WTC11 (cell line): ENCODE results near the gene DAD1. TPM values are rescaled to one million over a fixed set of nuclear protein-coding genes. Genes with fewer than 3 reads are reported as not detected.

ENCODE experiments used
- ATAC-seq: fragments of 200-7000 bp; cut with Tn5 transposase; 2 replicates; pipeline ENCODE4 v1.10.0; 2021; ENCODE audit warnings: mild to moderate bottlenecking, moderate library complexity
- CTCF ChIA-PET: fragments of 300-600 bp; sonication (Branson Sonifier 250); formaldehyde crosslinking; loops from one replicate; lab custom pipeline; 2021; ENCODE audit warnings: antibody characterized with exemption; lab: Charles Lee
- POLR2A ChIA-PET: fragments of 350-600 bp; sonication (Branson Sonifier 250); formaldehyde crosslinking; loops from one replicate; lab custom pipeline; 2021; ENCODE audit warnings: antibody characterized with exemption; lab: Charles Lee
- DNase-seq: peaks from one replicate; pipeline ENCODE4 v3.0.0; 2021; ENCODE audit warnings: low spot score
- H3K27ac Mint-ChIP-seq: 2 replicates; pipeline ENCODE4 v1.8.0; 2021; ENCODE audit warnings: mixed read lengths
- H3K27me3 Mint-ChIP-seq: 2 replicates; pipeline ENCODE4 v1.8.0; 2021; ENCODE audit warnings: low read depth, mild to moderate bottlenecking, moderate library complexity, mixed read lengths
- H3K36me3 Mint-ChIP-seq: 2 replicates; pipeline ENCODE4 v1.8.0; 2021; ENCODE audit warnings: mixed read lengths
- H3K4me1 Mint-ChIP-seq: 2 replicates; pipeline ENCODE4 v1.8.0; 2022; ENCODE audit warnings: mixed read lengths
- H3K4me3 Mint-ChIP-seq: 2 replicates; pipeline ENCODE4 v1.8.0; 2021; ENCODE audit warnings: mild to moderate bottlenecking, moderate library complexity, mixed read lengths
- H3K9me3 Mint-ChIP-seq: 2 replicates; pipeline ENCODE4 v1.8.0; 2021; ENCODE audit warnings: mixed read lengths
- ATF1 ChIP-seq: sonication (generic); formaldehyde crosslinking; IDR thresholded peaks from 2 replicates; pipeline ENCODE4 v1.8.1; 2023; ENCODE audit warnings: mild to moderate bottlenecking, moderate library complexity, missing genetic modification reagents
- CTCF ChIP-seq: fragments of 200-600 bp; IDR thresholded peaks from 2 replicates; pipeline ENCODE4 v1.8.0; 2022; ENCODE audit warnings: antibody characterized with exemption
- FOXP1 ChIP-seq: sonication (generic); formaldehyde crosslinking; IDR thresholded peaks from 2 replicates; pipeline ENCODE4 v1.8.0; 2022; ENCODE audit warnings: missing genetic modification reagents, mild to moderate bottlenecking, moderate library complexity, borderline replicate concordance
- GABPB1 ChIP-seq: sonication (generic); formaldehyde crosslinking; IDR thresholded peaks from 2 replicates; pipeline ENCODE4 v1.8.1; 2023; ENCODE audit warnings: mild to moderate bottlenecking, missing genetic modification reagents
- GTF2I ChIP-seq: fragments of 250-450 bp; sonication (Bioruptor Pico); conservative IDR thresholded peaks from 2 replicates; pipeline ENCODE4 v1.4.0; 2021; ENCODE audit warnings: mild to moderate bottlenecking
- HMGA2 ChIP-seq: fragments of 250-450 bp; sonication (Bioruptor Pico); IDR thresholded peaks from 2 replicates; pipeline ENCODE4 v1.4.0; 2021; ENCODE audit warnings: mild to moderate bottlenecking, moderate library complexity
- HMGXB4 ChIP-seq: sonication (generic); formaldehyde crosslinking; IDR thresholded peaks from 2 replicates; pipeline ENCODE4 v1.8.1; 2023; ENCODE audit warnings: mild to moderate bottlenecking, moderate library complexity, missing genetic modification reagents
- JAZF1 ChIP-seq: fragments of 250-450 bp; sonication (Bioruptor Pico); IDR thresholded peaks from 2 replicates; pipeline ENCODE4 v1.9.0; 2021; ENCODE audit warnings: moderate library complexity, mild to moderate bottlenecking, inconsistent platforms
- MXD4 ChIP-seq: fragments of 250-450 bp; sonication (Bioruptor Pico); IDR thresholded peaks from 2 replicates; pipeline ENCODE4 v1.8.0; 2021; ENCODE audit warnings: mild to moderate bottlenecking, moderate library complexity, borderline replicate concordance
- MYBL2 ChIP-seq: sonication (generic); formaldehyde crosslinking; IDR thresholded peaks from 2 replicates; pipeline ENCODE4 v1.8.1; 2023; ENCODE audit warnings: mild to moderate bottlenecking, moderate library complexity, missing genetic modification reagents
- NFATC4 ChIP-seq: fragments of 250-450 bp; sonication (Bioruptor Pico); IDR thresholded peaks from 2 replicates; pipeline ENCODE4 v1.9.0; 2021; ENCODE audit warnings: mild to moderate bottlenecking
- NFE2L1 ChIP-seq: sonication (generic); formaldehyde crosslinking; IDR thresholded peaks from 2 replicates; pipeline ENCODE4 v1.8.1; 2023; ENCODE audit warnings: missing genetic modification reagents
- PRRX2 ChIP-seq: fragments of 250-450 bp; sonication (Bioruptor Pico); IDR thresholded peaks from 2 replicates; pipeline ENCODE4 v1.8.0; 2021; ENCODE audit warnings: mild to moderate bottlenecking
- RELA ChIP-seq: sonication (generic); formaldehyde crosslinking; IDR thresholded peaks from 2 replicates; pipeline ENCODE4 v1.8.1; 2022; ENCODE audit warnings: missing genetic modification reagents, mild to moderate bottlenecking, borderline replicate concordance
- RORB ChIP-seq: fragments of 250-450 bp; sonication (Bioruptor Pico); IDR thresholded peaks from 2 replicates; pipeline ENCODE4 v1.9.0; 2021; ENCODE audit warnings: mild to moderate bottlenecking
- SP1 ChIP-seq: sonication (generic); formaldehyde crosslinking; conservative IDR thresholded peaks from 2 replicates; pipeline ENCODE4 v1.8.1; 2022; ENCODE audit warnings: missing genetic modification reagents
- ZNF281 ChIP-seq: sonication (generic); formaldehyde crosslinking; IDR thresholded peaks from 2 replicates; pipeline ENCODE4 v1.8.0; 2023; ENCODE audit warnings: mild to moderate bottlenecking, missing genetic modification reagents
- ZNF317 ChIP-seq: sonication (generic); formaldehyde crosslinking; IDR thresholded peaks from 2 replicates; pipeline ENCODE4 v1.8.1; 2023; ENCODE audit warnings: low read depth, mild to moderate bottlenecking, moderate library complexity, missing genetic modification reagents, borderline replicate concordance
- ZNF416 ChIP-seq: fragments of 250-450 bp; sonication (Bioruptor Pico); IDR thresholded peaks from 2 replicates; pipeline ENCODE4 v1.9.0; 2021; ENCODE audit warnings: mild to moderate bottlenecking, inconsistent platforms
- ZNF671 ChIP-seq: fragments of 250-450 bp; sonication (Bioruptor Pico); IDR thresholded peaks from 2 replicates; pipeline ENCODE4 v1.8.0; 2021; ENCODE audit warnings: mild to moderate bottlenecking
- total RNA-seq: library from RNA; stranded (reverse); gene quantifications from 3 replicates; pipeline ENCODE4 v1.2.3, GENCODE V29; 2021
- TF ChIP-seq, protein P1 (sequence below): sonication (generic); formaldehyde crosslinking; IDR thresholded peaks from 2 replicates; pipeline ENCODE4 v1.8.0; 2023; ENCODE audit warnings: missing genetic modification reagents
- TF ChIP-seq, protein P2 (sequence below): sonication (generic); formaldehyde crosslinking; IDR thresholded peaks from 2 replicates; pipeline ENCODE4 v1.8.0; 2022; ENCODE audit warnings: missing genetic modification reagents
- TF ChIP-seq, protein P3 (sequence below): sonication (generic); formaldehyde crosslinking; IDR thresholded peaks from 2 replicates; pipeline ENCODE4 v1.8.1; 2023; ENCODE audit warnings: mild to moderate bottlenecking, missing genetic modification reagents, borderline replicate concordance

Gene DAD1
- total RNA-seq, 1 experiment from 2014 or later = 125 TPM

- CTCF ChIA-PET = interaction anchor here (0.5 to 3.2 kb wide), 41 partner anchors 8 to 361 kb away, joined by 3 to 38 read pairs (median 4); partner anchors contain the start of genes ABHD4, DAD1, OXA1L and RBM23
- Mint-ChIP-seq H3K36me3 (no peaks in the 10 kb centered on the region), H3K4me1 (peaks cover 46% of the 10 kb centered on the region), H3K27ac (0 out of 2 replicates have a peak overlapping the region, but pooled peaks have one; percentile 49), H3K27me3 (no peaks in the 10 kb centered on the region), H3K4me3 (peak overlapping the region; percentile 53), H3K9me3 (no peaks in the 10 kb centered on the region)
- ATAC-seq (peak; percentile 78), DNase-seq (peak; percentile 94)
- POLR2A ChIA-PET = no interaction called here
- TF ChIP-seq ATF1 (CRISPR knock-in tag) = no peak
- TF ChIP-seq ZNF317 = no peak
- TF ChIP-seq FOXP1 (CRISPR knock-in tag) = no peak
- no peak for TF ChIP-seq HMGA2 (CRISPR knock-in tag)
- TF ChIP-seq, protein P1, sequence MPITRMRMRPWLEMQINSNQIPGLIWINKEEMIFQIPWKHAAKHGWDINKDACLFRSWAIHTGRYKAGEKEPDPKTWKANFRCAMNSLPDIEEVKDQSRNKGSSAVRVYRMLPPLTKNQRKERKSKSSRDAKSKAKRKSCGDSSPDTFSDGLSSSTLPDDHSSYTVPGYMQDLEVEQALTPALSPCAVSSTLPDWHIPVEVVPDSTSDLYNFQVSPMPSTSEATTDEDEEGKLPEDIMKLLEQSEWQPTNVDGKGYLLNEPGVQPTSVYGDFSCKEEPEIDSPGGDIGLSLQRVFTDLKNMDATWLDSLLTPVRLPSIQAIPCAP (CRISPR knock-in tag) = no peak
- TF ChIP-seq NFATC4 = no peak
- no peak for TF ChIP-seq JAZF1 (CRISPR knock-in tag)
- TF ChIP-seq GTF2I (CRISPR knock-in tag) = no peak
- no peak for TF ChIP-seq PRRX2 (CRISPR knock-in tag)
- TF ChIP-seq, protein P2, sequence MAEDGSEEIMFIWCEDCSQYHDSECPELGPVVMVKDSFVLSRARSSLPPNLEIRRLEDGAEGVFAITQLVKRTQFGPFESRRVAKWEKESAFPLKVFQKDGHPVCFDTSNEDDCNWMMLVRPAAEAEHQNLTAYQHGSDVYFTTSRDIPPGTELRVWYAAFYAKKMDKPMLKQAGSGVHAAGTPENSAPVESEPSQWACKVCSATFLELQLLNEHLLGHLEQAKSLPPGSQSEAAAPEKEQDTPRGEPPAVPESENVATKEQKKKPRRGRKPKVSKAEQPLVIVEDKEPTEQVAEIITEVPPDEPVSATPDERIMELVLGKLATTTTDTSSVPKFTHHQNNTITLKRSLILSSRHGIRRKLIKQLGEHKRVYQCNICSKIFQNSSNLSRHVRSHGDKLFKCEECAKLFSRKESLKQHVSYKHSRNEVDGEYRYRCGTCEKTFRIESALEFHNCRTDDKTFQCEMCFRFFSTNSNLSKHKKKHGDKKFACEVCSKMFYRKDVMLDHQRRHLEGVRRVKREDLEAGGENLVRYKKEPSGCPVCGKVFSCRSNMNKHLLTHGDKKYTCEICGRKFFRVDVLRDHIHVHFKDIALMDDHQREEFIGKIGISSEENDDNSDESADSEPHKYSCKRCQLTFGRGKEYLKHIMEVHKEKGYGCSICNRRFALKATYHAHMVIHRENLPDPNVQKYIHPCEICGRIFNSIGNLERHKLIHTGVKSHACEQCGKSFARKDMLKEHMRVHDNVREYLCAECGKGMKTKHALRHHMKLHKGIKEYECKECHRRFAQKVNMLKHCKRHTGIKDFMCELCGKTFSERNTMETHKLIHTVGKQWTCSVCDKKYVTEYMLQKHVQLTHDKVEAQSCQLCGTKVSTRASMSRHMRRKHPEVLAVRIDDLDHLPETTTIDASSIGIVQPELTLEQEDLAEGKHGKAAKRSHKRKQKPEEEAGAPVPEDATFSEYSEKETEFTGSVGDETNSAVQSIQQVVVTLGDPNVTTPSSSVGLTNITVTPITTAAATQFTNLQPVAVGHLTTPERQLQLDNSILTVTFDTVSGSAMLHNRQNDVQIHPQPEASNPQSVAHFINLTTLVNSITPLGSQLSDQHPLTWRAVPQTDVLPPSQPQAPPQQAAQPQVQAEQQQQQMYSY = no peak
- TF ChIP-seq HMGXB4 (CRISPR knock-in tag) = peak; percentile 67; the same call in 1 of the 2 replicates
- no peak for TF ChIP-seq ZNF281 (CRISPR knock-in tag)
- TF ChIP-seq SP1 (CRISPR knock-in tag) = 0 out of 2 replicates have a peak, but pooled peaks have one; percentile 24
- no peak for TF ChIP-seq NFE2L1 (CRISPR knock-in tag)
- TF ChIP-seq CTCF = peak; percentile 100
- TF ChIP-seq, protein P3, sequence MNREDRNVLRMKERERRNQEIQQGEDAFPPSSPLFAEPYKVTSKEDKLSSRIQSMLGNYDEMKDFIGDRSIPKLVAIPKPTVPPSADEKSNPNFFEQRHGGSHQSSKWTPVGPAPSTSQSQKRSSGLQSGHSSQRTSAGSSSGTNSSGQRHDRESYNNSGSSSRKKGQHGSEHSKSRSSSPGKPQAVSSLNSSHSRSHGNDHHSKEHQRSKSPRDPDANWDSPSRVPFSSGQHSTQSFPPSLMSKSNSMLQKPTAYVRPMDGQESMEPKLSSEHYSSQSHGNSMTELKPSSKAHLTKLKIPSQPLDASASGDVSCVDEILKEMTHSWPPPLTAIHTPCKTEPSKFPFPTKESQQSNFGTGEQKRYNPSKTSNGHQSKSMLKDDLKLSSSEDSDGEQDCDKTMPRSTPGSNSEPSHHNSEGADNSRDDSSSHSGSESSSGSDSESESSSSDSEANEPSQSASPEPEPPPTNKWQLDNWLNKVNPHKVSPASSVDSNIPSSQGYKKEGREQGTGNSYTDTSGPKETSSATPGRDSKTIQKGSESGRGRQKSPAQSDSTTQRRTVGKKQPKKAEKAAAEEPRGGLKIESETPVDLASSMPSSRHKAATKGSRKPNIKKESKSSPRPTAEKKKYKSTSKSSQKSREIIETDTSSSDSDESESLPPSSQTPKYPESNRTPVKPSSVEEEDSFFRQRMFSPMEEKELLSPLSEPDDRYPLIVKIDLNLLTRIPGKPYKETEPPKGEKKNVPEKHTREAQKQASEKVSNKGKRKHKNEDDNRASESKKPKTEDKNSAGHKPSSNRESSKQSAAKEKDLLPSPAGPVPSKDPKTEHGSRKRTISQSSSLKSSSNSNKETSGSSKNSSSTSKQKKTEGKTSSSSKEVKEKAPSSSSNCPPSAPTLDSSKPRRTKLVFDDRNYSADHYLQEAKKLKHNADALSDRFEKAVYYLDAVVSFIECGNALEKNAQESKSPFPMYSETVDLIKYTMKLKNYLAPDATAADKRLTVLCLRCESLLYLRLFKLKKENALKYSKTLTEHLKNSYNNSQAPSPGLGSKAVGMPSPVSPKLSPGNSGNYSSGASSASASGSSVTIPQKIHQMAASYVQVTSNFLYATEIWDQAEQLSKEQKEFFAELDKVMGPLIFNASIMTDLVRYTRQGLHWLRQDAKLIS (CRISPR knock-in tag) = no peak
- peak; percentile 35 for TF ChIP-seq GABPB1
- TF ChIP-seq RELA (CRISPR knock-in tag) = no peak
- no peak for TF ChIP-seq ZNF671
- TF ChIP-seq RORB (CRISPR knock-in tag) = no peak
- TF ChIP-seq MYBL2 (CRISPR knock-in tag) = no peak
- TF ChIP-seq ZNF416 (CRISPR knock-in tag) = no peak
- TF ChIP-seq MXD4 = no peak
These were observed 31.9 kb downstream of the DAD1 start for GRCh38 chr14:22556990-22557623.
